Naive B cell (primary cell): ENCODE measurements around the gene ESYT1. TPM values are rescaled to one million over a fixed set of nuclear protein-coding genes. Genes with fewer than 3 reads are reported as not detected.
A peak's percentile ranks its signal among the peaks of the same experiment; 100 is the strongest.
"Not testable (repeated sequence)": the region's sequence is repeated elsewhere in the genome, so short reads cannot be mapped to it uniquely, and the experiment has no call there.

Source experiments
- ATAC-seq, 2 donors: fragments of 150-1000 bp; cut with Tn5 transposase; 2 replicates each; pipeline ENCODE4 v1.10.0; 2021; ENCODE audit warnings: low read depth in 2 of 2, mild to moderate bottlenecking in 2 of 2, moderate library complexity in 2 of 2
- DNase-seq: peaks from one replicate; pipeline ENCODE4 v3.0.0; 2022
- H3K27ac Mint-ChIP-seq, 6 donors: one replicate each; pipeline ENCODE4 v1.8.0; 2020 to 2022; ENCODE audit warnings: mild to moderate bottlenecking in 6 of 6, mixed read lengths in 6 of 6, moderate library complexity in 5 of 6, inconsistent platforms in 2 of 6
- H3K27me3 Mint-ChIP-seq, 3 donors: one replicate each; pipeline ENCODE4 v1.8.0; 2021 to 2022; ENCODE audit warnings: mixed read lengths in 3 of 3, mild to moderate bottlenecking in 1 of 3
- H3K36me3 Mint-ChIP-seq, 2 donors: one replicate each; pipeline ENCODE4 v1.8.0; 2020 to 2022; ENCODE audit warnings: mixed read lengths in 2 of 2, inconsistent platforms in 1 of 2, mild to moderate bottlenecking in 1 of 2
- H3K4me1 Mint-ChIP-seq, 3 donors: one replicate each; pipeline ENCODE4 v1.8.0; 2020 to 2022; ENCODE audit warnings: mixed read lengths in 3 of 3, inconsistent platforms in 1 of 3, mild to moderate bottlenecking in 1 of 3, moderate library complexity in 1 of 3
- H3K4me3 Mint-ChIP-seq, 8 donors: one replicate each; pipeline ENCODE4 v1.8.0; 2020 to 2022; ENCODE audit warnings: mild to moderate bottlenecking in 8 of 8, mixed read lengths in 8 of 8, moderate library complexity in 8 of 8, inconsistent platforms in 2 of 8
- H3K9me3 Mint-ChIP-seq, 7 donors: one replicate each; pipeline ENCODE4 v1.8.0; 2020 to 2022; ENCODE audit warnings: mixed read lengths in 7 of 7, mild to moderate bottlenecking in 5 of 7, inconsistent platforms in 2 of 7, moderate library complexity in 1 of 7
- polyA plus RNA-seq, 6 donors: library from polyadenylated mRNA; unstranded; fragments of 300-500 nt; fragmentation: Illumina TruSeq; gene quantifications; one replicate each; pipeline ENCODE4 v1.2.3, GENCODE V29; 2021; ENCODE audit warnings: low read depth in 6 of 6

Gene ESYT1
- polyA plus RNA-seq, 6 donors from 2014 or later = 145 to 293 (median 196) TPM

DNA sequence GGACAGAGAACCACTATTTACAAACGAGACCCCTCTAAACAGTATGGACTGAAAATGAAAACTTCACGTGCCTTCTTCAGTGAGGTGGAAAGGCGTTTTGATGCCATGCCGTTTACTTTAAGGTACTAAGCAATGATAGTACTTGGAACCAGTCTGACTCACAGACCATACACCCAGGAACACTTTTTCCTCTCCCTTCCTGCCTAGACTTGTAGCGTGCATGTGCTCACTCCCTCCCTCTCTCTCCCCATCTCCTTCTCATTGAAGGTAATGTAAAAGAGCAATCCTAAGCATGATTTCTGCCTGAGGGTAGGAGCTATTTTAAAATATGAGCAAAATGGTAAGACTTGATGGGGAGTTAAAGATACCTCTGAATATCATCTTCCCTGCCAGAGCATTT, 17.5 kb upstream of the ESYT1 start:
- H3K36me3 Mint-ChIP-seq = peaks cover 7 to 19% of the 10 kb centered on the region in 2 donors
- no peaks in the 10 kb centered on the region for H3K27me3 Mint-ChIP-seq
- DNase-seq (no peak), ATAC-seq (no peak)
- H3K27ac Mint-ChIP-seq = peak overlapping the region in 1 of 6 donors; percentile 29
- peaks cover 2 to 16% (median 12%) of the 10 kb centered on the region in 3 donors for H3K4me1 Mint-ChIP-seq
- H3K9me3 Mint-ChIP-seq = no peaks in the 10 kb centered on the region
- H3K4me3 Mint-ChIP-seq = peak overlapping the region in 1 of 8 donors; percentile 19

DNA sequence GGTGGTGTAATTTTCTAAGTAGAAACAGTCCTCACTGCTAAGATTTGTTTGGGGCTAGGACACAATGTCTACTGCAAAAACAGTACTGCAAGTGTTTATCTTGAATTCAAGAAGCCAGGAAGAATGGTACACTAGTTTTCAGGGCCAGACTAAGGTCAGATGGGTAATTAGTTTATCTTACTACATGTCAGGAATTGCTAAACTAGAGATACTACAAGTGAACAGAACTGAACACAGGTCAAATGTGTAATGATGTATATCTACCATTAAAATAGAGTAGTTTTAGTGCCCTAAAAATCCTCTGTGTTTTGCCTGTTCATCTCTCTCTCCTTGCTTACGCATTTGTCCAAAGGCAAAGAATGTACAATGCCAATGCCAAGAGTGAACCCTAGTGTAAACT, 14.0 kb upstream of the ESYT1 start:
- ATAC-seq (no peak), DNase-seq (no peak)
- peak overlapping the region in 2 of 6 donors; percentile 22 to 44 for H3K27ac Mint-ChIP-seq
- peaks cover 15 to 34% of the 10 kb centered on the region in 2 donors for H3K36me3 Mint-ChIP-seq
- peaks cover 20 to 32% (median 21%) of the 10 kb centered on the region in 3 donors for H3K4me1 Mint-ChIP-seq
- peak overlapping the region in 3 of 8 donors; percentile 19 to 57 (median 26) for H3K4me3 Mint-ChIP-seq
- H3K9me3 Mint-ChIP-seq = no peaks in the 10 kb centered on the region
- no peaks in the 10 kb centered on the region for H3K27me3 Mint-ChIP-seq

DNA sequence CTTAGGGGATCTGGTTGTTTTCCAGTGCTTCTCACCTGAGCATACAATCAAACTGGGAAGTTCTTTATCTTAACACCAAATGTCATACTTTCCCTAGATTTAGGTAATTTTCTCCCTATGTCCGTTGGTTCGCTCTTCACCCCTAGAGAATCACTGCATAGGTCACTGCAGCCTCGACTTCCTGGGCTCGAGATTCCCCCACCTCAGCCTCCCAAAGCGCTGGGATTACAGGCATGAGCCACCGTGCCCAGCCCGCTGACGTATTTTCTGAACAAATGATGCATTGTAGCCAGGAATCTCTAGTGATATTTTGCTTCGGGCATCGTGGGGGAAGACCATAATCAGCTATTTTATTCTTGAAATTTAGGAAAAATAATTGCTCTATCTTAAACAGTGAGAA, 12.7 kb upstream of the ESYT1 start:
- H3K27ac Mint-ChIP-seq = peak overlapping the region; percentile 96 to 100 (median 99)
- ATAC-seq = no peak

DNA sequence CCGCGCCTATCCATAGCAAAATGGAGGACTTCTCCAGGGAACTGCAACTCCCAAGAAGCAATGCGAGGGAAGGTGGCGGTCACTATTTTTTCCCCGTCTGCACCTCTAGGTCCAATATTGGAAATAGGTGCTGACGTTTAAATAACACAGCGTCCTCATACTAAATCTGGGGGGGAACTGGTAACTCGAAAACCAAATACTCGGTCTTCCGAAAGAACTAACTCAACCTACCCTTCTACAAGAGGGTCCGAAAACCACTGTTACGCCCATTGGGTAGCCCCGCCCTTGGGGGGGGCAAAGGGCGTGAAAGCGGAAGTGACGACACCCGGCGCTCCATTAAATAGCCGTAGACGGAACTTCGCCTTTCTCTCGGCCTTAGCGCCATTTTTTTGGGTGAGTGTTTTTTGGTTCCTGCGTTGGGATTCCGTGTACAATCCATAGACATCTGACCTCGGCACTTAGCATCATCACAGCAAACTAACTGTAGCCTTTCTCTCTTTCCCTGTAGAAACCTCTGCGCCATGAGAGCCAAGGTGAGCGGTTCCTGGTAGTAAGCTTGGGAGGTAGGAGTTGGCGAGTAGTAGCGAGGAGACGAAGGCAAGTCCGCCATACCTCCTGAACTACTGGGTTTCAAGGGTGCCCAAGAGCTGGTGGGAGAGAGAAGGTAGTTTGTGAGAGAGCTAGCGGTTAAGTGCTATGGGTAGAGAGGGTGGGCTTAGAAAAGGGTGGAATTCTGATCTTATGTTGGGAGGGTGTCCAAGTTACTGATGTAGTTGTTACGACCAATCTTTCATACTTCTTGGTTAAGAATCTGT, 11.6 kb upstream of the ESYT1 start, which contains the start of gene RPL41:
TSS of gene RPL41 (plus strand) at position 367 of the 815 bp plus-strand sequence.
- Mint-ChIP-seq H3K4me1 (peaks cover 32 to 43% (median 37%) of the 10 kb centered on the region in 3 donors), H3K36me3 (peaks cover 9 to 24% of the 10 kb centered on the region in 2 donors), H3K27me3 (no peaks in the 10 kb centered on the region), H3K27ac (peak within 1 kb of the TSS; percentile 96 to 100 (median 99)), H3K9me3 (no peaks in the 10 kb centered on the region), H3K4me3 (peak within 1 kb of the TSS; percentile 89 to 99 (median 95))
- DNase-seq (peak; percentile 95), ATAC-seq (peak; percentile 40 to 49)

More for the DNA sequence above, 12.7 kb upstream of the ESYT1 start:
- Mint-ChIP-seq H3K4me3 (peak overlapping the region; percentile 89 to 99 (median 95)), H3K27me3 (no peaks in the 10 kb centered on the region), H3K4me1 (peaks cover 26 to 40% (median 28%) of the 10 kb centered on the region in 3 donors), H3K36me3 (peaks cover 15 to 32% of the 10 kb centered on the region in 2 donors), H3K9me3 (no peaks in the 10 kb centered on the region)
- no peak for DNase-seq

DNA sequence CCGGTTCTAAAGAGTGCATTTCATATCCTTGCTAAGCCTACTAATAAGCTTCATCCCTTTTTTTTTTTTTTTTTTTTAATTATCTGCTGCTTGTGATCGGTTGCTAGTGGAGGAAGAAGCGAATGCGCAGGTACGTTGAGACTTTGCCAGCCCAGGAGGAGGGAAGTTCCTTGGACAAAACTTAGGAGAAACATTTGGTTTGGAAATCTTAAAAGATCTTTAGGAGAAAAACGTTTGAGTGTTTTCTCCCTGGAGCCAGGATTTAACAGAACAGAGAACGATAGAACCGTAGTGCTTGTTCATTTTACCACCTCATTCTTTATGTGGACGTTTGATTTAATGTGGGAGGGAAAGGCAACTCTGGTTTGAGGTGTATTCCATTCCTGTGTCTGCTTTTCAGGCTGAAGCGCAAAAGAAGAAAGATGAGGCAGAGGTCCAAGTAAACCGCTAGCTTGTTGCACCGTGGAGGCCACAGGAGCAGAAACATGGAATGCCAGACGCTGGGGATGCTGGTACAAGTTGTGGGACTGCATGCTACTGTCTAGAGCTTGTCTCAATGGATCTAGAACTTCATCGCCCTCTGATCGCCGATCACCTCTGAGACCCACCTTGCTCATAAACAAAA, 10.9 kb upstream of the ESYT1 start:
- peak overlapping the region; percentile 89 to 99 (median 95) for H3K4me3 Mint-ChIP-seq
- not testable (repeated sequence) for ATAC-seq, DNase-seq, H3K9me3 Mint-ChIP-seq, H3K27me3 Mint-ChIP-seq
- peak overlapping the region; percentile 96 to 100 (median 99) for H3K27ac Mint-ChIP-seq
- peaks cover 32 to 43% (median 39%) of the 10 kb centered on the region in 3 donors for H3K4me1 Mint-ChIP-seq
- peaks cover 9 to 24% of the 10 kb centered on the region in 2 donors for H3K36me3 Mint-ChIP-seq

DNA sequence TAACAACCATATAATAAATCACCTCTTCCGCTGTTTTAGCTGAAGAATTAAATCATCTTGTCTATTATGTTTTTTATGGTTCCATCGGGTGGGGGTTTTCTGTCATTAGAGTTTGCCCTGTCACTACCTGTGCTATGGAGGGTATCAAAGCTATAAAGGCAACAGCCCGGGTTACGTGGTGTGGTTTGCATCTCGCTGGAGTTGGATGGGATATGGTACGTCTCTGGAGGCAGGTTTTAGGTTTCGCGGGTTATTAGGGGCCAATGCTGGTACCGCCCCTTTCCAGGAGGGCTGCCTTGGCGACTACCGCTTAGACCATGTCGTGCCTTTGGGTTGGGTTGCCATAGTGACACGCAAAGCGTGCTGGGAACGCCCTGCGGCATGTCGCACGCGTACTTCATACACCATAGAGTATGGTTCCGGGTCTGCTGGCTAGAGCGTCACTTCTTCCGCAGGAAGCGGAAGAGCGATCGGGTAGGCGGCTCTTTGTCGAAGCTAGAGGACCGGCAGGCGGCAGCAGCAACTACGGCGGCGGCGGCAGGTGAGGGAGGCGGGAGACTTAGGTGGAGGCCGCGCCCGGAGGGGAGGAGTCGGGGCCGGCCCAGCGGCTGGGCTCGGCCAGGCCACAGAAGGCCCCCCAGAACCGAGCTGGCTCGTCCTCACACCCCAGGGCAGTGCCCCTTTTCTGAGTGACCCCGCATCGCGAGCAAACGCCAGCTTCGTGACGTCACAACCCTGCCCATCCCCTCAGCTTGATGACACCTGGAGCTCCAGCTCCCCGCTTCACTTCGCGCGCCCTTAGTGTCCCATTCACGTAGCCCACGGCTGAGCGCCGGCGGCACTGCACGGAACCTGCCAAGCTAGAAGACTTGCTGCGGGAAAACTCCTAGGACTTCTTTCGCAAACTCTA, 10.0 kb upstream of the ESYT1 start, which contains the start of gene ZC3H10:
TSS of gene ZC3H10 (plus strand) at position 489 of the 910 bp plus-strand sequence. CDS start 2,297 bp downstream, outside the sequence.
- peaks cover 9 to 23% of the 10 kb centered on the region in 2 donors for H3K36me3 Mint-ChIP-seq
- H3K27me3 Mint-ChIP-seq = no peaks in the 10 kb centered on the region
- H3K4me3 Mint-ChIP-seq = peak within 1 kb of the TSS; percentile 89 to 99 (median 95)
- H3K4me1 Mint-ChIP-seq = peaks cover 32 to 48% (median 43%) of the 10 kb centered on the region in 3 donors
- no peaks in the 10 kb centered on the region for H3K9me3 Mint-ChIP-seq
- H3K27ac Mint-ChIP-seq = peak within 1 kb of the TSS; percentile 96 to 100 (median 99)
- DNase-seq (peak; percentile 97), ATAC-seq (peak; percentile 77 to 81)

DNA sequence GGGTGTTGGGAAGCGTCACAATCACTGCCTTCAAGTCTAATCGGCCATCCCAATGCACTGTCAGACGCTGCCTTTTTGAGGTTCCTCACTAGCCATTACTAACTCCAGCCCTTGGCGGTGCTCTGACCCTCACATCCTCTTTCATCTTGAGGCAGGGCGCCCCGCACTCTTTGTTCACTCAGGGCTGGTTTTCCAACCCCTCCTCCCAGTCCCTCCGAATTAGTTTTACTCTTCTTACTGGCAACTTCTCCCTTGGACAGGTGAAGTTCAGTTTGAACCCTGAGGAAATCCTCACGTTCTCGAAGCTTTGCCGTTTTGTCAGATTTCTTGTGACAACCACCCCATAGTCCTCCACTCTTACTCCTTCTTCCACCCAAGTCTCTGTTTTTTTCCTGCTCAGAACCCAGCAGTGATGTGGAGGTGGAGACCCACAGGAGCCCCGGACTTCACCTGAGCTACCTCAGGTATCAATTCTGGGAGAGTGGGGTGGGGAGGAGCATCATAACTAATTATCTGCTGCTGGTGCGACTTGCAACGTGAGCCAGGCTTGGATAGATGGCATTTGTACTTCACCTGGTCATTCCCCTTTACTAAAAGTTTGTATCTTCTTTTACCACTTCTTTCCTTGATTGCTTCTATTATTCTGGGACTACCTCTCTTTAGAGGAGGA, 9.2 kb upstream of the ESYT1 start:
- Mint-ChIP-seq H3K9me3 (no peaks in the 10 kb centered on the region), H3K4me1 (peaks cover 34 to 53% (median 47%) of the 10 kb centered on the region in 3 donors), H3K4me3 (peak overlapping the region; percentile 89 to 99 (median 95)), H3K27me3 (no peaks in the 10 kb centered on the region), H3K36me3 (peaks cover 9 to 15% of the 10 kb centered on the region in 2 donors), H3K27ac (peak overlapping the region; percentile 96 to 100 (median 99))
- peak in 1 of 2 donors; percentile 1 for ATAC-seq
- DNase-seq = no peak

DNA sequence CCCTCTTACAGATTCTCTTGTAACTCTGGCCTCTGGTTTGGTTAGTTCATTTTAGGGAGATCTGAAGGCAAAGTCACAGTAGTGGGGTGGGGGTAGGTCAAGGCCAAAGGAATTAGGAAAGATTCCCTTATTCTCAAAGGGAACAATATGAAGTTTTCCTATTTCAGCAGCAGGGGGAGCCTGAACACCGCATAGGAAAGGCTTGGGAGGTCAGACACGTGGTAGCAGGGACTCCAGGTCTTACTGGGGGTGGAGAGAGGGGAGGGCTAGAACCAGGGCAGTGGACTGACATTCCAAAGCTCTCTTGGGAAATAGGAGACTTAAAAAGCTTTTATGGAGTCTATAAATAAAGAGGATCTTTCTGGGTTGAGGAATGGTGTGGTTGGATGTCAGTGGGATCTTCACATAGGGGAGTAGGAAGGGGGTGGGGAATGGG, 8.7 kb upstream of the ESYT1 start:
- H3K9me3 Mint-ChIP-seq = no peaks in the 10 kb centered on the region
- peak; percentile 56 for DNase-seq
- no peak for ATAC-seq
- H3K36me3 Mint-ChIP-seq = peaks cover 9 to 15% of the 10 kb centered on the region in 2 donors
- H3K4me3 Mint-ChIP-seq = peak overlapping the region; percentile 89 to 99 (median 95)
- H3K27ac Mint-ChIP-seq = peak overlapping the region; percentile 96 to 100 (median 99)
- H3K4me1 Mint-ChIP-seq = peaks cover 36 to 57% (median 51%) of the 10 kb centered on the region in 3 donors
- H3K27me3 Mint-ChIP-seq = no peaks in the 10 kb centered on the region

DNA sequence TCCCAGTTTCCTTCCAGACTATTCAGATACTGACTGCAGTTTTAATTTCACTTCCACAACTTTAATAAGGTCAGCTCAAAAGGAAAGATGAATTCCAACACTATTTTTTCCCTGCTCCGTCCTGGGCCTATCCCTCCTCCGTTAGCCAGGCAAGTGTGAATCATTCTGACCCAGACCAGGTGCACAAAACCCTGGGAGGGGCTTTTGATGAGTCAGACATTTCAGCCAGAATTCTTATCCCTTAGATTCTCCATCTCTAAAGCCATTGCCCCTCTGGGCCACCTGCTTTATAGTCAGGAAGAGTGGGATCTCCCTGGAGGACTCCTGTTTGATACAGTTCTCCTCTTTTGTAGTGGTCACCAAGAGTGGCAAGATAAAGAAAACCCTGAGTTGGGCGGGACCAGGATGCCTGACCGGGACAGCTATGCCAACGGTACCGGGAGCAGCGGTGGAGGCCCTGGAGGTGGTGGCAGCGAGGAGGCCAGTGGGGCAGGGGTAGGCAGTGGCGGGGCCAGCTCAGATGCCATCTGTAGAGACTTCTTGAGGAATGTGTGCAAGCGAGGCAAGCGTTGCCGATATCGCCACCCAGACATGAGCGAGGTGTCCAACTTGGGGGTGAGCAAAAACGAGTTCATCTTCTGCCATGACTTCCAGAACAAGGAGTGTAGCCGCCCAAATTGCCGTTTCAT, 7.8 kb upstream of the ESYT1 start:
- Mint-ChIP-seq H3K4me1 (peaks cover 36 to 61% (median 51%) of the 10 kb centered on the region in 3 donors), H3K27me3 (no peaks in the 10 kb centered on the region), H3K36me3 (peaks cover 9 to 15% of the 10 kb centered on the region in 2 donors), H3K4me3 (peak overlapping the region in 3 of 8 donors; percentile 5 to 90 (median 12)), H3K9me3 (no peaks in the 10 kb centered on the region), H3K27ac (peak overlapping the region in 4 of 6 donors; percentile 50 to 96 (median 78))
- DNase-seq (no peak), ATAC-seq (no peak)

DNA sequence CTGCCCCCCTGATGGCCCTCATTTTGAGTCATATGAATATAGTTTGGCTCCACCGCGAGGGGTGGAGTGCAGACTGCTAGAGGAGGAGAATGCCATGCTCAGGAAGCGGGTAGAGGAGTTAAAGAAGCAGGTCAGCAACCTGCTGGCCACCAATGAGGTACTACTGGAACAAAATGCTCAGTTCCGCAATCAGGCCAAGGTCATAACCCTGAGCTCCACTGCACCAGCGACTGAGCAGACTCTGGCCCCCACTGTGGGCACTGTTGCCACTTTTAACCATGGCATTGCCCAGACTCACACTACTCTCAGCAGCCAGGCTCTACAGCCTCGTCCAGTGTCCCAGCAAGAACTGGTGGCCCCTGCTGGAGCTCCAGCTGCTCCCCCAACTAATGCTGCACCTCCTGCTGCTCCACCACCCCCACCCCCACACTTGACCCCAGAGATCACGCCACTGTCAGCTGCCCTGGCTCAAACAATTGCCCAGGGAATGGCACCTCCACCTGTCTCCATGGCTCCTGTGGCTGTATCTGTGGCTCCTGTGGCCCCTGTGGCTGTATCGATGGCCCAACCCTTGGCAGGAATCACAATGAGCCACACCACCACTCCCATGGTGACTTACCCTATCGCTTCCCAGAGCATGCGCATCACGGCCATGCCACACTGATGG, 6.7 kb upstream of the ESYT1 start:
- Mint-ChIP-seq H3K27me3 (no peaks in the 10 kb centered on the region), H3K4me3 (peak overlapping the region in 2 of 8 donors; percentile 6 to 50), H3K27ac (peak overlapping the region in 2 of 6 donors; percentile 50 to 96), H3K9me3 (no peaks in the 10 kb centered on the region), H3K4me1 (peaks cover 41 to 64% (median 56%) of the 10 kb centered on the region in 3 donors), H3K36me3 (peaks cover 8 to 15% of the 10 kb centered on the region in 2 donors)
- DNase-seq = no peak
- ATAC-seq = no peak

DNA sequence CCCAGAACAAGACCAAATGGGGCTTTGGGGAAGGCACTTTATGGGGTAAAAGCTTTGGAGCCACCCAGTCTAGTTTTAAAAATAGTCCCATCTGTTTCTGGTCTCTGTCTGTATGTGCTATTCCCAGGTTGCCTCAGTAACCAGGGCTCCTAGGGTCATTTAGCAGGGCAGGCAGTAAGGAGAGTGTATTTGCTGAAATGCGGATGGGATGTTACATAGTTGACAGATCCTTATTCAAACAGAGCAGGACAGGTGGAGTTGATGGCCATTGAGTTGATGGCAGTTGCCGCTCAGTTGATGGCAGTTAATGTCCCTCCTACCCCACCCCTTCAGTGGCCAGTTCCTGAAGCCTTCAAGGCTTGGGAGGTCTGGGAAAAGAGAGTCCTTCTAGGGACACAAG, 5.4 kb upstream of the ESYT1 start:
- Mint-ChIP-seq H3K9me3 (no peaks in the 10 kb centered on the region), H3K4me1 (peaks cover 45 to 64% (median 61%) of the 10 kb centered on the region in 3 donors), H3K4me3 (no peak overlapping the region), H3K27me3 (no peaks in the 10 kb centered on the region), H3K36me3 (peaks cover 0 to 4% of the 10 kb centered on the region in 2 donors), H3K27ac (peak overlapping the region in 2 of 6 donors; percentile 50 to 96)
- DNase-seq (no peak), ATAC-seq (no peak)
